Occipital lobe (tissue), 2 donors: Measurements from ENCODE around the gene SYCE3. TPM values are rescaled to one million over a fixed set of nuclear protein-coding genes. Genes with fewer than 3 reads are reported as not detected.

Experiments used
- DNase-seq: peaks from one replicate; lab custom pipeline; 2025; lab: John Stamatoyannopoulos, UW
- total RNA-seq: library from RNA; depleted of rRNA; stranded (reverse); fragments of >200 nt; gene quantifications from one replicate; pipeline ENCODE4 v1.2.3, GENCODE V29; 2014

SYCE3 gene
- total RNA-seq, 1 donor from 2014 or later = not detected

DNA sequence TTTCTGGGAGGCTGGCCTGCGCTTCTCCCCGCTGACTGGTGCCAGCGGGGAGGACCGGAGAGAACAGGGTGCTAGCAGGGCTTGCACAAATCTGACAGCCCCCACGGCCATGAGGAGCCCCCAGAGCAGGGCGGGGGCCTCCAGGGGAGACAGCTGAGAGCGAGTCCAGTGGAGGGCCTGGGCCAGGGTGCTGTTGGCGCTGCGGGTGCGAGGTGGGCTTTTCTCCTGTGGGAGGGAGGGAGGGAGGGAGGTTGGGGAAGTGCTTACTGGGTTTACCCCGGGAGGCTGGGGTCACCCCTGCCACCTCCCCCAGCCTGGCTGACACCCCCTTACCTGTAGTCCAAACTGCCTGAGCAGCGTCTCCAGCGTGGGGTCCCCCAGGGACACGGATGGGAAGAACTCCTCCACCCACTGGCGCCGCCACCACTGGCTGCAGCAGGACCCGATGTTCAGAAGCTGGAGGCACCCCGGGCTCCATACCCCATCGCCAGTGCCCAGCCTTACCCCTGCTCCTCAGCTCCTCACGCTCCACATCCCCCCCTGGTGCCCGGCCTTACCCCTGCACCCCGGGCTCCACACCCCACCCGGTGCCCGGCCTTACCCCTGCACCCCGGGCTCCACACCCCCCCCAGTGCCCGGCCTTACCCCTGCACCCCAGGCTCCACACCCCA, 59.1 kb downstream of the SYCE3 start:
- no peak for DNase-seq

DNA sequence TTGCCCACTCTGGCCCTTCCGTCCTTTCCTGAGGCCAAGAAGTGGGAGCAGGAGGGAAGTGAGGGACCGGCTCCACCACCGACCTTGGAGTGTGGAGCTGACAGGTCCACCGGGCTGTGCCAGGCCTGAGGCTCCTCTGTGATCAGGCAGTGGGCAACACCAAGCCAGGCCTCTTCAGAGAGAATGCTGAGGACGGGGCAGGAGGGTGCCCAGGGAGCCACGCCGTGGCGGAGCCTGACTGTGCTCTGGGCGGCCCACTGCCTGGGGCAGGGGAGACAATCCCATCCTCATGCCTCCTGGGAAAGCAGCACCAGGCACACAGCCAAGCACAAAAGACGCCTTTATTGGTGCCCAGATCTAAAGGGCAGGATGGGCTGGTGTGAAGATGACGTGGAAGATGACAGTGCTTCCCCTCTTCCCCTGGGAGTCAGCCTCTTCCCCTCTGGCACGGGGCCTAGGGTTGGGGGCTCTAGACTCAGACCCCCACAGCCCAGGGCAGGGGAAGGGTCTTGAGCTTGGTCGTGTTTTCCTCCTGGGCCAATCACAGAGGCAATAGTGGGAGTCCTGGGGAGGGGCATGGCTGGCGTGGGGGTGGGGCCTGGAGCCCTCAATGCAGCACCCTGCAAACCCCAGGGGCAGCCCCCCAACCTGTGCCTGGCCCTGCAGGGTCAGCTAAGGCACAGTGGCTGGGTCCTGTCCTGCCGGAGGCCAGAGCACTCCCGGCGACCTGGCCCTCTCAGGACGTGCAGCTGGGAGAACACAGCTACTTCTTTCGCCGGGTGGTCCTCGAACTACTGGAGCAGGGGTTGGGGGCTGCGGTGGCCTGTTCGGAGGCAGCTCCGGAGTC, 59.9 kb downstream of the SYCE3 start:
- DNase-seq = no peak

DNA sequence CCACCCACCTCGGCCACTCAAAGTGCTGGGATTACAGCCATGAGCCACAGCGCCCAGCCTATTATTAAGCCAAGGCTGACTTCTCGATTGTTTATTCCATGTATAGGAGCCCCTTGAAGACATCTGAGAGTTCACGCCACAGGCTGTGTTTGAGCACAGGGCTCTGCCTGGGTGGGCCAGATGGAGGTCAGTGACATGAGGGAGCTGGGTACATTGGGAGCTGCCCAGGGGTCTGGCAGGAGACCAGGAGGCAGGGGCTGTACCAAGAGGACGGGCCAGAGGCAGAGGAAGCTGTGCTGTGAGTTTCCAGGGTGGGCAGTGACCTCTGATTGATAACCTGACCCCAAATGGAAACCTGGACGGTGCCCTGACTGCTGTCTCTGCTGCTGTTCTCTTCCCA, 60.6 kb downstream of the SYCE3 start:
- DNase-seq = no peak

Other genes starting within 250 kb of the SYCE3 start
- gene DENND6B, start 235.9 kb downstream of the SYCE3 start, total RNA-seq = 16.5 TPM
- 71.7 TPM for gene PPP6R2, start 219.6 kb downstream of the SYCE3 start, total RNA-seq
- 97.0 TPM for gene SBF1, start 87.9 kb downstream of the SYCE3 start, total RNA-seq
- gene ADM2, start 81.4 kb downstream of the SYCE3 start, total RNA-seq = not detected
- gene MIOX, start 76.1 kb downstream of the SYCE3 start, total RNA-seq = not detected
- gene LMF2, start 55.2 kb downstream of the SYCE3 start, total RNA-seq = 9.8 TPM
- gene NCAPH2, start 54.7 kb downstream of the SYCE3 start, total RNA-seq = 46.9 TPM
- gene SCO2, start 37.3 kb downstream of the SYCE3 start, total RNA-seq = 0.78 TPM
- gene TYMP, start 32.9 kb downstream of the SYCE3 start, total RNA-seq = 2.0 TPM
- gene KLHDC7B, start 17.0 kb downstream of the SYCE3 start, total RNA-seq = not detected
- gene CPT1B, start 15.5 kb upstream of the SYCE3 start, total RNA-seq = 6.7 TPM
- 24.8 TPM for gene CHKB, start 19.9 kb upstream of the SYCE3 start, total RNA-seq
- gene MAPK8IP2, start 37.9 kb upstream of the SYCE3 start, total RNA-seq = 76.3 TPM
- 6.9 TPM for gene ARSA, start 65.2 kb upstream of the SYCE3 start, total RNA-seq
- gene SHANK3, start 109.9 kb upstream of the SYCE3 start, total RNA-seq = 6.2 TPM
- not detected for gene ACR, start 175.3 kb upstream of the SYCE3 start, total RNA-seq
- gene RABL2B, start 220.7 kb upstream of the SYCE3 start, total RNA-seq = 11.9 TPM